Measurements from ENCODE around the gene NPLOC4.

DNA sequence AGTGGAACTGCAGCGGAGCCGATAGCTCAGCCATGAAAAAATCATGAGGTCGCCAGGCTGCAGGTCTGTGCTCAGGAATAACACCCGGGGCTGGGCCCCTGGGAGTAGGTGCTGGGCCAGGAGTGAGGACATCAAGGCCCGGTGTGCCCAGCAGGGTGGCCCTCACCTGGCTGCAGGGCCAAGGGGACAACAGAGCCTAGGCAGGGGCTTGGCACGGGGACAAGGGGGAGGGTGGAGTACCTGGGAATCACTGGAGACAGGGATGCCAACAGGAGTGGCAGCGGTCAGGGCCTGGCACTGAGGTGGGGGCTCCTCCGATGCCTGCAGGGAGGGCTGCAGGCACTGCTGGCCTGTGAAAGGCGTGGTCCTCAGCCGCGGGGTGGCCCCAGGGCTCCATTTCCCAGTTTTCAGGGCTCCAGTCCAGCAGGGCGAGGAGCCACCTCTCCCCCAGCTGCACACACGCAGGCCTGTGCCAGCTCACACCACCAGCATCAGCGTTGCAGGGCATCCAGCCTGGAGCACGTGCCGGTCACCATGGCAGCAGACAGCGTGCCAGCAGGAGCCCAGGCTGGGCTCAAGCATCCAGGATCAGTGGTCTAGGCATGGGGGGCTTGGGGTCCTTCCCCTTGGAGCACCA is 113.4 kb downstream of the NPLOC4 start:
- TF ChIP-seq, protein P1, sequence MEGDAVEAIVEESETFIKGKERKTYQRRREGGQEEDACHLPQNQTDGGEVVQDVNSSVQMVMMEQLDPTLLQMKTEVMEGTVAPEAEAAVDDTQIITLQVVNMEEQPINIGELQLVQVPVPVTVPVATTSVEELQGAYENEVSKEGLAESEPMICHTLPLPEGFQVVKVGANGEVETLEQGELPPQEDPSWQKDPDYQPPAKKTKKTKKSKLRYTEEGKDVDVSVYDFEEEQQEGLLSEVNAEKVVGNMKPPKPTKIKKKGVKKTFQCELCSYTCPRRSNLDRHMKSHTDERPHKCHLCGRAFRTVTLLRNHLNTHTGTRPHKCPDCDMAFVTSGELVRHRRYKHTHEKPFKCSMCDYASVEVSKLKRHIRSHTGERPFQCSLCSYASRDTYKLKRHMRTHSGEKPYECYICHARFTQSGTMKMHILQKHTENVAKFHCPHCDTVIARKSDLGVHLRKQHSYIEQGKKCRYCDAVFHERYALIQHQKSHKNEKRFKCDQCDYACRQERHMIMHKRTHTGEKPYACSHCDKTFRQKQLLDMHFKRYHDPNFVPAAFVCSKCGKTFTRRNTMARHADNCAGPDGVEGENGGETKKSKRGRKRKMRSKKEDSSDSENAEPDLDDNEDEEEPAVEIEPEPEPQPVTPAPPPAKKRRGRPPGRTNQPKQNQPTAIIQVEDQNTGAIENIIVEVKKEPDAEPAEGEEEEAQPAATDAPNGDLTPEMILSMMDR (IDR thresholded peaks at IDR 0.05) = peak in 1 of 6 experiments; percentile 4
- no peak for TF ChIP-seq POLR2A (IDR thresholded peaks at IDR 0.05)
